Chondrocyte (in vitro differentiated cells): ENCODE results near the gene NFX1. TPM values are rescaled to one million over a fixed set of nuclear protein-coding genes. Genes with fewer than 3 reads are reported as not detected.
"Not testable (repeated sequence)": the region's sequence is repeated elsewhere in the genome, so short reads cannot be mapped to it uniquely, and the experiment has no call there.

Source experiments
- DNase-seq: peaks from one replicate; pipeline ENCODE4 v3.0.0; 2021; ENCODE audit warnings: mixed read lengths, low spot score
- H3K27ac Mint-ChIP-seq: one replicate; pipeline ENCODE4 v1.8.0; 2021; ENCODE audit warnings: mild to moderate bottlenecking, moderate library complexity, mixed read lengths; ENCODE audit not compliant: unreplicated experiment
- H3K27me3 Mint-ChIP-seq: 2 replicates; pipeline ENCODE4 v1.8.0; 2021; ENCODE audit warnings: low read depth, mixed read lengths
- H3K36me3 Mint-ChIP-seq: 2 replicates; pipeline ENCODE4 v1.8.0; 2021; ENCODE audit warnings: low read depth, mixed read lengths
- H3K4me1 Mint-ChIP-seq: 2 replicates; pipeline ENCODE4 v1.8.0; 2021; ENCODE audit warnings: low read depth, mild to moderate bottlenecking, mixed read lengths
- H3K4me3 Mint-ChIP-seq: one replicate; pipeline ENCODE4 v1.8.0; 2021; ENCODE audit warnings: mild to moderate bottlenecking, moderate library complexity, mixed read lengths; ENCODE audit not compliant: unreplicated experiment
- H3K9me3 Mint-ChIP-seq: 2 replicates; pipeline ENCODE4 v1.8.0; 2021; ENCODE audit warnings: low read depth, mixed read lengths
- CTCF ChIP-seq: fragments of 200-600 bp; sonication (generic); IDR thresholded peaks from 2 replicates; pipeline ENCODE4 v1.5.0; 2021; ENCODE audit warnings: antibody characterized with exemption, mild to moderate bottlenecking, moderate library complexity
- total RNA-seq: library from RNA; stranded (reverse); gene quantifications from 3 replicates; pipeline ENCODE4 v1.2.1, GENCODE V29; 2021

The NFX1 gene
- total RNA-seq, 1 donor from 2014 or later, result 28.4 TPM

- Mint-ChIP-seq H3K4me1 (peaks cover 27% of the 10 kb centered on the region), H3K9me3 (no peaks in the 10 kb centered on the region), H3K4me3 (no peak overlapping the region), H3K27ac (peak overlapping the region; percentile 9), H3K36me3 (peaks cover 43% of the 10 kb centered on the region), H3K27me3 (no peaks in the 10 kb centered on the region)
- DNase-seq, result no peak
- no peak for TF ChIP-seq CTCF
Measured at GRCh38 chr9:33315371-33315770, 25.1 kb downstream of the NFX1 start.

- DNase-seq, H3K9me3 Mint-ChIP-seq, H3K27me3 Mint-ChIP-seq, H3K4me3 Mint-ChIP-seq: not testable (repeated sequence)
- H3K36me3 Mint-ChIP-seq, result peaks cover 34% of the 10 kb centered on the region
- H3K27ac Mint-ChIP-seq, result peak overlapping the region; percentile 36
- peaks cover 43% of the 10 kb centered on the region for H3K4me1 Mint-ChIP-seq
Measured at GRCh38 chr9:33317136-33317535, 26.8 kb downstream of the NFX1 start.

GRCh38 chr9:33318225-33318624 is 27.9 kb downstream of the NFX1 start:
- H3K36me3 Mint-ChIP-seq, result peaks cover 36% of the 10 kb centered on the region
- TF ChIP-seq CTCF, result no peak

DNA sequence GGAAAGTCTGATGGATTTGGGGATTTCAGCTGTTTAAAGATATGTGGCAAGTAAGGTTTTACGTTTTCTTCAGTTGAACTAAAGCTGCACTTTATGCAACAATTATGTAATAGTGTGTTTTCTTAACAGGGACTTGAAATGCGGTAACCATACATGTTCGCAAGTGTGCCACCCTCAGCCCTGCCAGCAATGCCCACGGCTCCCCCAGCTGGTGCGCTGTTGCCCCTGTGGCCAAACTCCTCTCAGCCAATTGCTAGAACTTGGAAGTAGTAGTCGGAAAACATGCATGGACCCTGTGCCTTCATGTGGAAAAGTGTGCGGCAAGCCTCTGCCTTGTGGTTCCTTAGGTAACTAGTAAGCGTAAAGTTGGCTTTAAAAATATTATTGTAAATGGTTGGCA is 28.5 kb downstream of the NFX1 start:
- no peak for DNase-seq
- no peaks in the 10 kb centered on the region for H3K9me3 Mint-ChIP-seq
- no peaks in the 10 kb centered on the region for H3K27me3 Mint-ChIP-seq
- H3K36me3 Mint-ChIP-seq, result peaks cover 32% of the 10 kb centered on the region
- peaks cover 47% of the 10 kb centered on the region for H3K4me1 Mint-ChIP-seq
- no peak overlapping the region for H3K4me3 Mint-ChIP-seq
- peak overlapping the region; percentile 73 for H3K27ac Mint-ChIP-seq
- no peak for TF ChIP-seq CTCF

More at GRCh38 chr9:33318225-33318624, 27.9 kb downstream of the NFX1 start:
- Mint-ChIP-seq H3K27ac (peak overlapping the region; percentile 73), H3K4me3 (no peak overlapping the region), H3K27me3 (no peaks in the 10 kb centered on the region), H3K9me3 (no peaks in the 10 kb centered on the region), H3K4me1 (peaks cover 47% of the 10 kb centered on the region)
- DNase-seq, result no peak

DNA sequence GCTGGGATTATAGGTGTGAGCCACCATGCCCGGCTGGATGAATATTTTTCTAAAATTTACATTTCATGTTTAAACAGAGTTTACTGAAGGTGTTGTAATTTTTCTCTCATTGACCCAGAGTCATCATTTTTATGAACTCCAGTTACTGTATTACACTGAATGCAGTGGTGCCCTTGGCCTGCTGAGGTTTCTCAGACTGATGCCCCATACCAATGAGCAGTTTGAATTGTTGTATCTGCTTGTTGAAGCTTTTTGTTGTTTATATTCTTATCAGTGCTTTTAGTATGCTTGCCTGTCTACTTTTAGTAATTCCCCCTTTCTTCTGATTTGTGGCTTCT is 29.9 kb downstream of the NFX1 start:
- peak overlapping the region; percentile 94 for H3K27ac Mint-ChIP-seq
- H3K4me1 Mint-ChIP-seq, result peaks cover 47% of the 10 kb centered on the region
- no peak for DNase-seq
- peak overlapping the region; percentile 35 for H3K4me3 Mint-ChIP-seq
- H3K9me3 Mint-ChIP-seq, result no peaks in the 10 kb centered on the region
- no peak for TF ChIP-seq CTCF
- peaks cover 37% of the 10 kb centered on the region for H3K36me3 Mint-ChIP-seq
- H3K27me3 Mint-ChIP-seq, result no peaks in the 10 kb centered on the region

GRCh38 chr9:33320568-33321261 is 30.4 kb downstream of the NFX1 start:
- Mint-ChIP-seq H3K27me3 (no peaks in the 10 kb centered on the region), H3K4me3 (peak overlapping the region; percentile 31), H3K4me1 (peaks cover 47% of the 10 kb centered on the region), H3K36me3 (peaks cover 34% of the 10 kb centered on the region), H3K9me3 (no peaks in the 10 kb centered on the region), H3K27ac (peak overlapping the region; percentile 94)
- no peak for TF ChIP-seq CTCF
- no peak for DNase-seq
